ENCODE measurements around the gene PNRC2.

DNA sequence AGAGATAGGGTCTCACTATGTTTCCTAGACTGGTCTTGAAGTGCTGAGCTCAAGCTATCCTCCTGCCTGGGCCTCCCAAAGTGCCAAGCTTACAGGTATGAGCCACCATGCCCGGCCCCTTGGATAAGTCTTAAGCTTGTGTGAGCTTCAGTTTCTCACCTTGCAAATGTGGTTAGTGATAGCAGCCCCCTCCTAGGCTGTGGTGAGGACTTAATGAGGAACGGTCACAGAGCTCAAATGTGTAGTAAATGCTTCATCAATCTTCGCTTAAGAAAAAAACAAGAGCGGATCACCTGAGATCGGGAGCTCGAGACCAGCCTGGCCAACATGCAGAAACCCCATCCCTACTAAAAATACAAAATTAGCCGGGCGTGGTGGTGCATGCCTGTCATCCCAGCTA lies 49.5 kb upstream of the PNRC2 start:
- TF ChIP-seq EZH2 (IDR thresholded peaks at IDR 0.05) (no peak), POLR2AphosphoS5 (IDR thresholded peaks at IDR 0.05; ENCODE audit: borderline replicate concordance, low read depth, low read length) (no peak), FOXP2 (optimal IDR thresholded peaks at IDR 0.05; ENCODE audit: control extremely low read depth, extremely low read length, insufficient read depth) (no peak)
